RPMI7951 (cell line): ENCODE data around the gene NFKBIE. TPM values are rescaled to one million over a fixed set of nuclear protein-coding genes. Genes with fewer than 3 reads are reported as not detected.
"Not testable (repeated sequence)": the region's sequence is repeated elsewhere in the genome, so short reads cannot be mapped to it uniquely, and the experiment has no call there.

Source experiments
- DNase-seq: peaks from one replicate; pipeline ENCODE4 v3.0.0-alpha.2; 2012; ENCODE audit warnings: low read depth
- total RNA-seq: library from RNA; depleted of rRNA; stranded (reverse); fragments of >200 nt; shearing (Covaris generic); gene quantifications from 2 replicates; pipeline ENCODE4 v1.2.3, GENCODE V29; 2014

NFKBIE gene
- total RNA-seq, 1 experiment from 2014 or later, result 14.7 TPM

DNA sequence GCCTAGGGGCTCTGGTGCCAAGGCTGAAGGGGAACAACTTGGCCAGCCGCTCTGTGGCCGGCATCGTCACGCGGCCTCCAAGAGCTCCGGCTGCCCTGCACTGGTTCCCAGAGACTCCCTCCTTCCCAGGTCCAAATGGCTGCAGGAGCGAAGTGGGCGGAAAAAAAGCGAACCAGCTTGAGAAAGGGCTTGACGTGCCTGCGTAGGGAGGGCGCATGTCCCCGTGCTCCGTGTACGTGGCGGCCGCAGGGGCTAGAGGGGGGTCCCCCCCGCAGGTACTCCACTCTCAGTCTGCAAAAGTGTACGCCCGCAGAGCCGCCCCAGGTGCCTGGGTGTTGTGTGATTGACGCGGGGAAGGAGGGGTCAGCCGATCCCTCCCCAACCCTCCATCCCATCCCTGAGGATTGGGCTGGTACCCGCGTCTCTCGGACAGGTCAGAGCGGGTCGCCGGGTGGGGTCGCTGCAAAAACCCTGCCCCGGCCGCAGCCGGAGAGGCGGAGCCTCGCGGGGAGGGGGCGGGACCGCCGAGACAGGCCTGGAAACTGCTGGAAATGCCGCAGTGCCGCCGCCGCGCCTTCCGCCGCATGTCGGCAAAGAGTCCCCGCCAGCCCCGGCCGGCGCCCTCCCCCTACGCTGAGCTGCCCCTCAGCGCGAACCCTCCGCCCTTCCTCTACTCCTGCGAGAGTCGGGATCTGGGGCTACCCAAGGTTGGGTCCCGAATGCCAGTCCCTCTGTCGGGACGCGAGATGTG lies 19.3 kb downstream of the NFKBIE start:
- DNase-seq, result peak; percentile 84

DNA sequence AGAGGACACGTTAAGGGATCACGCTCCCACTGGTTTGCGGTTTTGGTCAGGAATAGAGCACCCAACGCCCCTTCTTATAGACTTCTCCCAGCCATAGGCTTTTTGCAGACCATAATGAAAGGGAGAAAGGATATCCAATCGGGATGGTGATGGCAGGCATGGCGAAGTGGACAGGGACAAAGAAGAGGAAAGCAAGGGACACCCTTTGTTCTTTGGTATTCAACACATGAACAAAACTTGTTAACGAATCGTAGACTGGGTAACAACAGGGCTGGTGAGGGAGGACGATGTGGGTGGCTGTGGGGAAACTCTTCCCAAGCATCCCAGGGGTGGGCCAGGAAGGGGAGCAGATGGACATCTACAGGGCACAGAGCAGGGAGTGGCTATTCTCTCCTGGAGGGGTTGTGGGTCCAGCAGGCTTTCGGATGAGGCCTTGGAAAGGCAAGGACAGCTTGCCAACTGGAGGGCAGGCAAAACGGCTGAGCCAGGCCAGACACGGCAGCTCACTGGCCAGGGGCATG lies 19.9 kb downstream of the NFKBIE start:
- DNase-seq, result no peak

DNA sequence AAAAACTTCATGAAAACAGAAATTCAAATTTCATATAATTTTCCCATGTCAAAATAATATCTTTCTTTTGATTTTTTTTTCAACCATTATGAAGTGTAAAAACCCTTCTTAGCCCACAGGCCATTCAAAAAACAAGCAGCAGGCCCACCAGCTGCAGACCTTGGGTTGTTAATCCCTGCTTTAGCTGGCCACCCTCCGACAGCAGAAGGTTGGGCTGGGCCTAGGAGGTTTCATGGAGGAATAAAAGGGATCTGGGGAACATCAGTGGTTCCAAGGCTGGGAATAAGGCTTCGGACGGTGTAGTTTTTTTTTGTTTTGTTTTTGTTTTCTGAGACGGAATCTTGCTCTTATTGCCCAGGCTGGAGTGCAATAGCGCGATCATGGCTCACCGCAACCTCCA lies 22.0 kb downstream of the NFKBIE start:
- DNase-seq, result no peak

DNA sequence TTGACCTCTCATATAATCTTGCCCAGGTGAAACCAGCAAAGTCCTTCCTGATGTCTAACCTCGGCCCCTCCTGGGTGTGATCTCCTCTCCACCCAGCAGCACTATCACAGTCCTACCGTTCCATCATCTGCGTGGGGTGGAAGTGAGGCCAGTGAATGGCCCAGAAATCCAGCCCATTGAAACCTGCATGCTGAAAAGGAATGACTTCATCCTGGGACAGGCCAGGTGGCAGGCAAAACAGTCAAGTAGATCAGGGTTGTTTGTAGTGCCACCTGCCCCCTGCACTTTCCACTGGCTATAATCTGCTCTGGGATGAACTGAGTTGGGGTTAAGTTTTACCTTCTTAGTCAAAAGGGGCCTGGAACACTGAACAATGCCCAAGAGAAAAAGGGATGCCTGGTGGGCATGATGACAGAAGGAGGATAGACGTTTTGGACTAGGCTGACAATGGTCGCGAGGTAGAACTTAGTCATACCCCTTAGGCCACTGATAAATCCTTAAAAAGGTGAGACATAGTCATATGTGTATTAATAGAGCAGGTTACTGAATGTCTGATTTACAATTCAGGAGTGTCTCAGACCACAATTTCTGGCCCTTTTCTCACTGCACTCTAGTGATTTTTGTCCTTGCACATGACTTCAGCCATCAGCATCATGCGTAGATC lies 26.5 kb downstream of the NFKBIE start:
- no peak for DNase-seq

DNA sequence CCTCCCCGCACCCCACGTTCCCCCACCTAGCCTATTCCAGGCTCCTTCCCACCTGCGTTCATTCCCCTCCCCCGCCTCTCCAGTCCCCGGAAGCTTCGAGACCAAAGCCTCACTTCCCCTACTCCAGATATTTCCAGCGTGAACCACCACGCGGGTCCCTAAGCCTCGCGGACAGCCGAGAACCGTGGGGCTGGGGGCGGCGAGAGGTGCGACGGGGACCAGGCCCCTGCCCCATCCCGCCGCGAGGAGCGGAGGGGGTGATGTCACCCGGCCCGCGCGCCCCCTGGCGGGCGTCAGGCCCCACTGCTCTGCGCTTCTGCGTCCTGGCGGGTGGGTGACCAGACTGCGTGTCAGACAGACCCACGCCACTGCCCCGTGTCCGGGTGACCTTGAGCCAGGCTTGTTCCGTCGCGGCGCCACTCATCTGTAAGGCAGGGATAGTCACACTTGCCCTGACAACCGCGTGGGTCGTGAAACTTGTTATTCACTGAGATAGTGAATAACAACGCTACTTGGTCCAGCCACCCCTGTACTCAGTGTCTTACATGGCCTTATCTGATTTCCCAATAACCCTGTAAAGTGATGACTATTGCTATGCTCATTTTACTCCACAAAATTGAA lies 27.4 kb downstream of the NFKBIE start:
- peak; percentile 69 for DNase-seq

DNA sequence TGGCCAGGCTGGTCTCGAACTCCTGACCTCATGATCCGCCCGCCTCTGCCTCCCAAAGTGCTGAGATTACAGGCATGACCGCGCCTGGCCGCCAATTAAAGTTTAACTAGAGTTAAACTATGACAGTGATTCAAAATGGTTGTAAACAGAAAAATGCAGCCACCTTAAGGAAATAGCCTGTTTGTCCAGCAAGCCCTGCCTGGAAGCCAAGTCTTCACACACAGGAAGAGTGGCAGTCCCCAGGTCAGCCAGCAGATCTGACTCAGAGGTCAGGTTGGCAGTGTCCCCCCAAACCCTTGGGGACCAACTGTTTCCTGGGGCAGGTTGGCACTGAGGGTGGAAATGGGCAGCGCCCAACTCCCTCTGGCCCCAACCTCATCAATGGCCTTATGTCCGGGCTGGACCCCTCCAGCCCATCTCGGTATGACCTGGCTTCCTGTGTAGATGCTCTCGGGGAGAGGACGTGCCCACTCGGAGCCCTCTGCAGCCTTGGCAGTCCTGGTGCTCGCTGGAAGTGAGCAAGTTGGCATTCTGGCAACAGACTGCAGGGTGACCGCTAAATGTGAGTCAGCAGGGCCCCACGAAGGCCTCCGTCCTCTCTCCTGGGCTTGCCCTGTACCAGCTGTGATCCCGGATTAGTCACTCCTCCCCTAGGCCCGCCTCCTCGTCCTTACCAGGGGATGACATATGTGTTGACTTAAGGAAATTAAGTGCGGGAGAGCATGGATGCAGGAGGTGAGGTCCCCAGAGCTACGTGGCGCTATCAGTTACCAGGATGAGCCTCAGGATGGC lies 28.1 kb downstream of the NFKBIE start:
- DNase-seq, result peak; percentile 99

DNA sequence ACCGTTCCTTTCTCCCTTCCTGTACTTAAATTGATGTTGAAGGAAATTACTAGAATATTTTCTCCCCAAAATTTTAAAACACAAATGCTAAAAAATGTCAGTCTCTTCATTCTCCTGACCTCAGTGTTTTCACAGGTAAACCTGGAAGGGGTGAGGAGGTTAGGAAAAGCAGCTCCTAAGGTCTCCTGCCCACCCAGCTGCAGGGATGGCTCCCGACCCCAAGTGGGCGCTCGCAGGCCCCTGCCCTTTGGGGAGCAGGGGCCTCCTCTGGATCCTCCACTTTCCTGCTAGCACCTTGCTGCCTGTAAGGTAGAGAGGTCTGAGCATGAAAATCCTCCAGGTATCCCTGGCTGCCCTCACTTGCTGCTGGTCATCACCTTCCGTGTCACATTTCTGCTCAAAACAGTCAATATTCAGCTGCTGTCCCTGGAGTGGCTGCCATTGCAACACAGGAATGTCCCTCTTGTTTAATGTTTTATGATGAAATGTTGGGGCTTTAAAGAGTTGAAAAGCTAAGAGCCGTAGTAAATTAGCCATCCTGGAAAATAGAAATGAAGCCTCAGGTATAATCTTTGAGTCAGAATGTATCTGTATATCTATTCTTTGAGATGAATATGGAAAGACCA lies 29.3 kb downstream of the NFKBIE start:
- DNase-seq, result no peak

DNA sequence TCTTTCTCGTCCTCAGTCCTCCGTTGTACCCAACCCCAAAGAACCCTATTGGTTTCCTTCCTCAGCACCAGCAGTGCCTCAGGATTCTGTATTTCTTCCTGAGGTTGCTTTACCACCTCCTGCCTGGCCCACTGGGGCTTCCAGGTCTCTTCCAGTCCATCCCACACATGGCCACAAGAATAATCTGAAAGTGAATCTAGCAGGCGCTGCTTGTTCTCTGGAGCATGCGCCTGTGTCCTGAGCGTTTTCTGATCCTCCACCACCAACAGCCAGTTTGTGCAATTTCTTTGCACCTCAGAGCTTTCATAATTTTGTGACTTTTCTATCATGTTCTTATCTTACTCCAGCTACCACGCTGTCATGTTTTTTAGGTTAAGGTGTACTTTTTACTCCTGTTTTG lies 30.1 kb downstream of the NFKBIE start:
- DNase-seq, result no peak

DNA sequence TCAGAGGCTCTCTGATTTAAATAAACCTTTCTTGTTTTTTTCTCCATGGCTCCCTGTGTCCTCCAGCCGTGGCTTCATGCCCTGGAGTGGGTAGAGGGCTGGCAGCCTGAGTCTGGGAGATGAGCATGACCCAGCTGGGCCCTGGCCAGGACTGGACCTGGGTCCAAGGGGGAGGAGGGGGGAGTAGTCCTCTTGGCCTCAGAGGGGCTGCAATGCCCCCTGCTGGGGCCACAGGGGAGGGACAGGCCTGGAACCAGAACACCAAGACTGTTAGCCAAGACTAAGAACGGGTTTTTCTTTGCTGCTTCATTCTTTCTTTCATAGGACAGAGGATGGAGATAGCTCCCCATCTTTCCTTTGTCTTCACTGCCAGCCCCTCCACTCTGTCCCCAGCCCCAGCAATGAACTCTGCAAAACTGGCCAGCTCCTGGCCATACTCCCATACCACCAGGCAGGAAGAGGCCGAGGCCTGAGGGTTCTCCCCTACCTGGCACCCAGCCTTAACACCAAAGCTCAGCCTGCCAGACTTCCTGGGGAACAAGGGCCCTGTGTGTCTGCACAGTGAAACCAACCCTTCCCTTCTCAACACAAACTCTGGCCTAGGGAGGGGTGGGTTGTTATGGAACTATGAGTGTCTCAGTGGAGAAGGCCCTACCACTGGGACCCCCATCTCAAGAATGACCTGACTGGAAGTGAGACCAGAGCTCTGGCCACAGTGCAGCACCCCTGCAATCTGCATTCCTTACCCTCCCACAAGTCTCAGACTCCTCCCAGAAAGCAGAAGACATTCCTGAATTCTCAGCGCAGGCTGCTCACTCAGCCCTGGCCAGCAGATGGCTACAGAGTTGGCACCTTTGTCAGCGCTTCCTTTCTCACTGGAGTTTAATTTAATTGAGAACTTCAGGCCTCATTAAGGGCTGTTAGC lies 31.0 kb downstream of the NFKBIE start:
- peak; percentile 73 for DNase-seq

DNA sequence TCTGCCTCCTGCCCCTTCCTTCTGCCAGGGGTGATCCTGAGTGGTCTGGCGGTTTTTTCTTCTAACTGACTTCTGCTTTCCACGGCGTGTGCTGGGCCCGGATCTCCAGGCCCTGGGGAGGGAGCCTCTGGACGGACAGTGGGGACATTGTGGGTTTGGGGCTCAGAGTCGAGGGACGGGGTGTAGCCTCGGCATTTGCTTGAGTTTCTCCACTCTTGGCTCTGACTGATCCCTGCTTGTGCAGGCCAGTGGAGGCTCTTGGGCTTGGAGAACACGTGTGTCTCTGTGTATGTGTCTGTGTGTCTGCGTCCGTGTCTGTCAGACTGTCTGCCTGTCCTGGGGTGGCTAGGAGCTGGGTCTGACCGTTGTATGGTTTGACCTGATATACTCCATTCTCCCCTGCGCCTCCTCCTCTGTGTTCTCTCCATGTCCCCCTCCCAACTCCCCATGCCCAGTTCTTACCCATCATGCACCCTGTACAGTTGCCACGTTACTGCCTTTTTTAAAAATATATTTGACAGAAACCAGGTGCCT lies 31.7 kb downstream of the NFKBIE start:
- DNase-seq, result no peak

DNA sequence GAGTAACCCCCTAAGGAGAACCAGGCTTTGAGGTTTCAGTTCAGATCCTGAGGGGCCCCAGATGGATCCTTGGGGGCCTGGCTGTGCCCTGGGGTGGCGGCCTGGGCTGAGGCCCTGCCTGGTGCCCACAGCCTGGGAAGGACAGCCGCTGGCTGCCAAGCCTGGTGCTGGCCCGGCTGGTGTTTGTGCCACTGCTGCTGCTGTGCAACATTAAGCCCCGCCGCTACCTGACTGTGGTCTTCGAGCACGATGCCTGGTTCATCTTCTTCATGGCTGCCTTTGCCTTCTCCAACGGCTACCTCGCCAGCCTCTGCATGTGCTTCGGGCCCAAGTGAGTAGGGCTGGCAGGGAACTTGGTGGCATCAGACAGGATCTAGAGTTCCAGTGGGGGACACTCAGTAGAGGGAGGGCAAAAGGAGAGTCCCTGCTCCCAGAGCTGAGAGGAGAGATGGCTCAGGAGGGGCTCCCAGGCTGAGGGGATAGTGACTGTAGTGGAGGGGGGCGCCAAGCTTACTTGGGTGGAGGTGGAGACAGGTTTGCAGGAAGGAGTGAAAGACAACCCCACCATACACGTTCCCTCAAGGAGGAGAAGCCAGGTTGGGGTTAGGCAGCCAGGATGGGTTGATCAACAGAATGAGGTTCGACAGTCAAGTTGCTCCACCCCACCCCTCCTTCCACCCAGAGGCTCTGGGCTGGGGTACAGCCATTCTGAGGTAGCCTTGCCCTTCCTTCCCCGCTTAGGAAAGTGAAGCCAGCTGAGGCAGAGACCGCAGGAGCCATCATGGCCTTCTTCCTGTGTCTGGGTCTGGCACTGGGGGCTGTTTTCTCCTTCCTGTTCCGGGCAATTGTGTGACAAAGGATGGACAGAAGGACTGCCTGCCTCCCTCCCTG lies 32.4 kb downstream of the NFKBIE start:
- DNase-seq, result no peak

DNA sequence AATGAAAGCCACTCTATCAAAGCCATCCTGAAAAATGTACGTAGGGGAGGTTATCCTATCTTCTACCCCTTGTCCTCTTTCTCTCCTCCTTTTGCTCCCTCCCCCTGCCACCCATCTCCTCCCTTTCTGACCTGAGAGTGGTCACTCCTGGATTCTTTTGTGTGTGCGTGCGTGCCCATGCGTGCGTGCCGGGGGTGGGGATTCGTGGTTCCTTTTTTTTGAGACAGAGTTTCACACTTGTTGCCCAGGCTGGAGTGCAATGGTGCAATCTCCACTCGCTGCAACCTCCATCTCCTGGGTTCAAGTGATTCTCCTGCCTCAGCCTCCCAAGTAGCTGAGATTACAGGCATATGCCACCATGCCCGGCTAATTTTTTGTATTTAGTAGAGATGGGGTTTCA lies 33.9 kb downstream of the NFKBIE start:
- DNase-seq, result not testable (repeated sequence)

DNA sequence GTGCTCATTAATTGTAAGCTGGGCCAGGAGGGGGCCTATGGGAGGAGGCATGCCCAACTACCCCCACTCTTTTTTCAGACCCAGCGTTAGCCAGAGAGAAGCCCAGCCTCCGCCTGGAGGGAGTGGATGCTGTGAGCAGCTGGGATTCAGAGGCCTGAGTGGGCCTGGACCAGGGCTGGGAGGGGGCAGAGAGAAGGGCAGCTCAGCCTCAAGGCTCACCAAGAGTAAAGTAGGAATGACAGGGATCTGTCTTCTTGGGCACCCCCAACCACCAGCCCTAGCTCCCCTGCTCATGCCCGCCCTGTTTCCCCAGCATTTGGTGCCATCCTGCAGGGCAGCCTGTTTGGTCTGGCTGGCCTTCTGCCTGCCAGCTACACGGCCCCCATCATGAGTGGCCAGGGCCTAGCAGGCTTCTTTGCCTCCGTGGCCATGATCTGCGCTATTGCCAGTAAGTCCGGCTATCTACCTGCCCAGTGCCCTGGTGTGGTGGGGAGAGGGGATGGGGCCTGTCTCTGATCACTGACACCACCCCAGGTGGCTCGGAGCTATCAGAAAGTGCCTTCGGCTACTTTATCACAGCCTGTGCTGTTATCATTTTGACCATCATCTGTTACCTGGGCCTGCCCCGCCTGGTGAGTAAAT lies 35.2 kb downstream of the NFKBIE start:
- no peak for DNase-seq

DNA sequence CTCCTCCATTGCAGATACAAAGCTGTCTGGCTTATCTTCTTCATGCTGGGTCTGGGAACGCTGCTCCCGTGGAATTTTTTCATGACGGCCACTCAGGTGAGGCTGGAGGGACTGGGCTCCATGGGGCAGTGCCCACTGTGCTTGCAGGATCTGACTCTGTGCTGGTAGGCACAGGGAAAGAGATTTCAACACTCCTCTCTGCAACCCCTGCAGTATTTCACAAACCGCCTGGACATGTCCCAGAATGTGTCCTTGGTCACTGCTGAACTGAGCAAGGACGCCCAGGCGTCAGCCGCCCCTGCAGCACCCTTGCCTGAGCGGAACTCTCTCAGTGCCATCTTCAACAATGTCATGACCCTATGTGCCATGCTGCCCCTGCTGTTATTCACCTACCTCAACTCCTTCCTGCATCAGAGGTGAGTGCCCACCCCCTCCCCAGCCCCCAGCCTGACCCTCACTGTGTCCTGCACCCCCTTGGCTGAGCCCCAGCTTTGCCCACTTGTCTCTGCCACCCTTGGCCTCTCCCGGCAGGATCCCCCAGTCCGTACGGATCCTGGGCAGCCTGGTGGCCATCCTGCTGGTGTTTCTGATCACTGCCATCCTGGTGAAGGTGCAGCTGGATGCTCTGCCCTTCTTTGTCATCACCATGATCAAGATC lies 35.8 kb downstream of the NFKBIE start:
- no peak for DNase-seq

DNA sequence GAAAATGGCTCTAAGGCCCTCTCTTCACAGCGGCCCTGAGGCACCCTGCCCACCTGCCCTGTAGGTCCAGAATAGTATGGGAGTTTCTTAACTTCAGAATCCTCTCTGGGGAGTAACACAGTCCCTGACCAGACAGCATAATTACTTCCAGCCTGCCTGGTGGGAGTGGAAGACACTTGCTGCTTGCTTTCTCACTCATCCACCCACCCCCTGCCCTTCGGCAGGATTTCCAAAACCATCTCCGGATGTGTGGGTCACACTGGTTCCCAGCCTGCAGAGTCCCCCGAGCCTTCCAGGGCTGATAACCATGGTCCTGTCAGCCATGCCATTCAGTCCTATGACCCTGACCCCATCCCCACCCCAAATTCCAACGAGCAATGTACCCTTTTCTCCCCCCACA lies 36.5 kb downstream of the NFKBIE start:
- DNase-seq, result no peak

DNA sequence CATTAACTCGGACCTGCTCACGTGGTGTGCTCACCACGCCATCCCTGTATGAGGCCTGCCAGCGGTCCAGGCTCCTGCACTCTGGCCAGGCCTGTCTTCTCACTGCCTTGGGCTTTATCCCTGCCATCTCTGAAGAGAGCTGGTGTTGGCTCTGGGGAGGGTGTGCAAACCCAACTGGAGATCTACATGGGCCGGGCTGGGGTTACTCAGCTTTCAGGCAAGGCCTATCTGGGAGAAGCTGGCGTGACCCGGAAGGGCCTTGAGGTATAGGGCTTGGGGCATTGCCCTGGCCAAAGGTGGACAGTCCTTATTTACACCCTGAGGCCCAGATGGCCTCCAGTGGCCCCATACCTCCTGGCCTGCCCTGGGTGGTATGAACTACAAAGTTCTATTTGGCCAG lies 36.9 kb downstream of the NFKBIE start:
- DNase-seq, result no peak

DNA sequence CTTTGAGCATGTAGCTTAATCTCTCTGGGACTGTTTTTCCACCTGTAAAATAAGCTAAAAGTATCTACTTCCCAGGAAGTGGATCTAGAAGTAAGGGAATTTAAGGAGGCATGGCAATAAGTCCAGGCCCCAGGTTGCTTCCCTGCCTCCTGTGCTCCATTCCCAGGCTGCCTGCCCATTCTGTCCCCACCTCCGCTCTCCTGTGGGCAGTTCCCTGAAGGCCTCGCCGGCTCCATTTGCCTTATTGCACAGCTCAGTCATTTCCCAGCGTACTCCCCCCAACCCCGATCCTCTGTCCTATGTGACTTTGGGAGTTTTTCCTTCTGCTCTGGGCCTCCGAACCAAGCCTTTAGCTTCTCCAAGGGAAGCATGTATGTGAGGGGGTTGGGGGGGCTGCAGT lies 37.3 kb downstream of the NFKBIE start:
- no peak for DNase-seq

DNA sequence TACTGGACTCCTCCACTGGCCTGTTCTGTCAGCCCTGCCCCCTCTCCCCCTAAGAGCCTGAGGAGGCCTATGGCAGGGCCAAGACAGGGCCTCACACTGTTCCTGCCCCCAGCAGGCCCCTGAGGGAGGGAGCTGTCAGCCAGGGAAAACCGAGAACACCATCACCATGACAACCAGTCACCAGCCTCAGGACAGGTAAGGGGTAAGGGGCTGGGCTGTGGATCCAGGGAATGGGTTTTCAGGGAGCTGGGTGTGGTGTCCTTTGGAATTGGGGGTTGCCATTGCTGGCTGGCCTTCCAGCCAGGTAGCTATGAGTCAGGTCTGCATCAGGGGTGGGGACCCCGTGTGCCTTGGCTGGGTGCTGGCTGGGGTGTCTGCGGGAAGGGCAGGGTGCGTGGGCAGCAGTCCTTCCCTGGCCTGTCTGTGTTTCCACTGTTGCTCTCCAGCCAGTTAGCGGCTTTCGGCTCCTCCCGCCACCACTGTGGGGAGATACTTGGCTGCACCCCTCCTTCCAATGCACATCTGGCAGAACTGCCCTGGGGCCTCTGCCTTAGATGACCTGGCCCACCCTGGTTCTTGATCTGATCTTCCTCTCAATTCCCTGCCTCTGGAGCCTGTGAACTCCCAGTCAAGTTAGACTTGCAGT lies 38.1 kb downstream of the NFKBIE start:
- DNase-seq, result no peak
